Neural cell (in vitro differentiated cells): ENCODE results near the gene TXNDC2. TPM values are rescaled to one million over a fixed set of nuclear protein-coding genes. Genes with fewer than 3 reads are reported as not detected.

Experiments
- H2AFZ ChIP-seq: fragments of 200-600, 300-800 bp; sonication (generic), shearing (Covaris generic); 2 replicates; pipeline ENCODE4 v1.6.0; 2014; ENCODE audit warnings: low read depth, mild to moderate bottlenecking, antibody characterized with exemption, low read length, moderate library complexity
- H3F3A ChIP-seq: fragments of 200-600 bp; shearing (Covaris generic); 2 replicates; pipeline ENCODE4 v1.6.1; 2016; ENCODE audit warnings: mild to moderate bottlenecking, moderate library complexity, mixed read lengths, antibody characterized with exemption, low read length; ENCODE audit not compliant: insufficient read depth, poor library complexity, severe bottlenecking
- H3K27ac ChIP-seq: fragments of 200-600, 300-800 bp; sonication (generic), shearing (Covaris generic); 2 replicates; pipeline ENCODE4 v1.5.1; 2014; ENCODE audit warnings: mild to moderate bottlenecking, low read length, moderate library complexity
- H3K27me3 ChIP-seq: fragments of 300-800, 200-600 bp; sonication (generic), shearing (Covaris generic); 2 replicates; pipeline ENCODE4 v1.6.0; 2014; ENCODE audit warnings: mild to moderate bottlenecking, low read depth, low read length, moderate library complexity; ENCODE audit not compliant: insufficient read depth
- H3K36me3 ChIP-seq: fragments of 300-800, 200-600 bp; sonication (generic), shearing (Covaris generic); 2 replicates; pipeline ENCODE4 v1.5.1; 2014; ENCODE audit warnings: mild to moderate bottlenecking, antibody characterized with exemption, low read length, moderate library complexity; ENCODE audit not compliant: insufficient read depth
- H3K4me2 ChIP-seq: fragments of 300-800, 200-600 bp; sonication (generic), shearing (Covaris generic); 2 replicates; pipeline ENCODE4 v1.6.0; 2014; ENCODE audit warnings: mild to moderate bottlenecking, low read length
- H3K4me3 ChIP-seq: fragments of 300-800, 200-600 bp; sonication (generic), shearing (Covaris generic); 2 replicates; pipeline ENCODE4 v1.5.1; 2014; ENCODE audit warnings: mild to moderate bottlenecking, low read length, moderate library complexity
- H3K79me2 ChIP-seq: fragments of 200-600 bp; shearing (Covaris generic); replicated peaks from 2 replicates; pipeline ENCODE4 v1.6.0; 2014; ENCODE audit warnings: mild to moderate bottlenecking, low read length, moderate library complexity; ENCODE audit not compliant: insufficient read depth
- H3K9ac ChIP-seq: fragments of 300-800, 200-600 bp; sonication (generic), shearing (Covaris generic); 2 replicates; pipeline ENCODE4 v1.6.1; 2016; ENCODE audit warnings: mild to moderate bottlenecking, low read length, mixed read lengths
- H3K9me2 ChIP-seq: fragments of 200-600 bp; shearing (Covaris generic); 2 replicates; pipeline ENCODE4 v1.6.1; 2016; ENCODE audit warnings: mild to moderate bottlenecking, low read length, mixed read lengths; ENCODE audit not compliant: insufficient read depth
- H3K9me3 ChIP-seq: fragments of 200-600, 300-800 bp; sonication (generic), shearing (Covaris generic); 2 replicates; pipeline ENCODE4 v1.6.1; 2016; ENCODE audit warnings: mild to moderate bottlenecking, mixed run types, low read length, moderate library complexity, mixed read lengths
- H4K20me1 ChIP-seq: fragments of 200-600 bp; shearing (Covaris generic); 2 replicates; pipeline ENCODE4 v1.6.1; 2016; ENCODE audit warnings: mild to moderate bottlenecking, mixed run types; ENCODE audit not compliant: insufficient read depth
- EP300 ChIP-seq: fragments of 450-650 bp; conservative IDR thresholded peaks from 2 replicates; pipeline ENCODE4 v1.6.1; 2014; ENCODE audit warnings: antibody characterized with exemption, mild to moderate bottlenecking, moderate library complexity; ENCODE audit not compliant: poor library complexity, severe bottlenecking
- EZH2 ChIP-seq: fragments of 200-600, 300-800 bp; shearing (Covaris generic), sonication (generic); IDR thresholded peaks from 2 replicates; pipeline ENCODE4 v1.6.1; 2014; ENCODE audit warnings: antibody characterized with exemption, low read length, borderline replicate concordance, mild to moderate bottlenecking; ENCODE audit not compliant: insufficient read depth, poor library complexity, severe bottlenecking
- MXI1 ChIP-seq: fragments of 450-650 bp; conservative IDR thresholded peaks from 2 replicates; pipeline ENCODE4 v1.6.1; 2014; ENCODE audit warnings: antibody characterized with exemption, mild to moderate bottlenecking; ENCODE audit not compliant: poor library complexity, severe bottlenecking
- POLR2AphosphoS5 ChIP-seq: IDR thresholded peaks from 2 replicates; pipeline ENCODE4 v1.6.1; 2012
- RAD21 ChIP-seq: fragments of 450-650 bp; conservative IDR thresholded peaks from 2 replicates; pipeline ENCODE4 v1.6.1; 2014; ENCODE audit warnings: antibody characterized with exemption, mild to moderate bottlenecking, moderate library complexity
- SMC3 ChIP-seq: fragments of 450-650 bp; conservative IDR thresholded peaks from 2 replicates; pipeline ENCODE4 v1.6.1; 2014; ENCODE audit warnings: antibody characterized with exemption, mild to moderate bottlenecking, moderate library complexity; ENCODE audit not compliant: poor library complexity
- polyA plus RNA-seq: library from polyadenylated mRNA; depleted of rRNA; stranded (reverse); fragments of >200 nt; gene quantifications from 2 replicates; pipeline ENCODE4 v1.2.3, GENCODE V29; 2014
- TF ChIP-seq, protein P1 (sequence below): IDR thresholded peaks from 2 replicates; pipeline ENCODE4 v1.6.1; 2012; ENCODE audit warnings: borderline replicate concordance
- TF ChIP-seq, protein P2 (sequence below): fragments of 450-650 bp; IDR thresholded peaks from 2 replicates; pipeline ENCODE4 v1.5.1; 2014; ENCODE audit warnings: antibody characterized with exemption, mild to moderate bottlenecking, moderate library complexity; ENCODE audit not compliant: poor library complexity, severe bottlenecking

Gene TXNDC2
- polyA plus RNA-seq, 1 donor from 2014 or later = 0.41 TPM

DNA sequence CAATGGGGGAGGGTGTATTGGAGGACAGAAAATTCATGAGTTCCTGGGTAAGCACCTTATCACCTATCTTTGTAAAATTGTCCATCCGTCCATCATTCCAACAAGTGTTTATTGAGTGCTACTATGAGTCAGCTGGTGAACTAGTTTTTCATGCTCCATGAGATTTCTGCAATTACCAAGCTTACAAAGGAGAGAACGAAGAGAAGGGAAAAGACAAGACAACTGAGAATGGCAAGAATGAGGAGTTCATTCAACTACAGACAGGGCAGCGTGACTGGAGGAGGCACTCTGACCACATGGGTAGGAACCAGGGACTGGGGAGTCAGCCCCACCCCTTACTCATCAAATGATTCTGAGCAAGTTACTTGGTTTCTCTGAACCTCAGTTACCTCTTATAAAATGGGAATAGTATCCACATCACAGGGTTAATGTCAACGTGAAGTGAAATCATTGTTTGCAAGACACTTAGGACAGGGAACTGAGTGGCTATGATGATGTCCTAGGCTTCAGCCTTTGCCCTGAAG, 18.6 kb upstream of the TXNDC2 start:
- Histone ChIP-seq H3K9me3 (no peaks in the 10 kb centered on the region), H3K36me3 (no peaks in the 10 kb centered on the region), H3K4me2 (no peak overlapping the region), H2AFZ (no peak overlapping the region), H3K9me2 (no peaks in the 10 kb centered on the region), H3K79me2 (no peaks in the 10 kb centered on the region), H3K9ac (no peak overlapping the region), H4K20me1 (no peaks in the 10 kb centered on the region), H3F3A (no peaks in the 10 kb centered on the region), H3K27ac (no peak overlapping the region), H3K27me3 (no peaks in the 10 kb centered on the region), H3K4me3 (no peak overlapping the region)
- TF ChIP-seq MXI1 (no peak), EP300 (no peak), POLR2AphosphoS5 (no peak), RAD21 (no peak)
- TF ChIP-seq, protein P1, sequence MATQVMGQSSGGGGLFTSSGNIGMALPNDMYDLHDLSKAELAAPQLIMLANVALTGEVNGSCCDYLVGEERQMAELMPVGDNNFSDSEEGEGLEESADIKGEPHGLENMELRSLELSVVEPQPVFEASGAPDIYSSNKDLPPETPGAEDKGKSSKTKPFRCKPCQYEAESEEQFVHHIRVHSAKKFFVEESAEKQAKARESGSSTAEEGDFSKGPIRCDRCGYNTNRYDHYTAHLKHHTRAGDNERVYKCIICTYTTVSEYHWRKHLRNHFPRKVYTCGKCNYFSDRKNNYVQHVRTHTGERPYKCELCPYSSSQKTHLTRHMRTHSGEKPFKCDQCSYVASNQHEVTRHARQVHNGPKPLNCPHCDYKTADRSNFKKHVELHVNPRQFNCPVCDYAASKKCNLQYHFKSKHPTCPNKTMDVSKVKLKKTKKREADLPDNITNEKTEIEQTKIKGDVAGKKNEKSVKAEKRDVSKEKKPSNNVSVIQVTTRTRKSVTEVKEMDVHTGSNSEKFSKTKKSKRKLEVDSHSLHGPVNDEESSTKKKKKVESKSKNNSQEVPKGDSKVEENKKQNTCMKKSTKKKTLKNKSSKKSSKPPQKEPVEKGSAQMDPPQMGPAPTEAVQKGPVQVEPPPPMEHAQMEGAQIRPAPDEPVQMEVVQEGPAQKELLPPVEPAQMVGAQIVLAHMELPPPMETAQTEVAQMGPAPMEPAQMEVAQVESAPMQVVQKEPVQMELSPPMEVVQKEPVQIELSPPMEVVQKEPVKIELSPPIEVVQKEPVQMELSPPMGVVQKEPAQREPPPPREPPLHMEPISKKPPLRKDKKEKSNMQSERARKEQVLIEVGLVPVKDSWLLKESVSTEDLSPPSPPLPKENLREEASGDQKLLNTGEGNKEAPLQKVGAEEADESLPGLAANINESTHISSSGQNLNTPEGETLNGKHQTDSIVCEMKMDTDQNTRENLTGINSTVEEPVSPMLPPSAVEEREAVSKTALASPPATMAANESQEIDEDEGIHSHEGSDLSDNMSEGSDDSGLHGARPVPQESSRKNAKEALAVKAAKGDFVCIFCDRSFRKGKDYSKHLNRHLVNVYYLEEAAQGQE = no peak

DNA sequence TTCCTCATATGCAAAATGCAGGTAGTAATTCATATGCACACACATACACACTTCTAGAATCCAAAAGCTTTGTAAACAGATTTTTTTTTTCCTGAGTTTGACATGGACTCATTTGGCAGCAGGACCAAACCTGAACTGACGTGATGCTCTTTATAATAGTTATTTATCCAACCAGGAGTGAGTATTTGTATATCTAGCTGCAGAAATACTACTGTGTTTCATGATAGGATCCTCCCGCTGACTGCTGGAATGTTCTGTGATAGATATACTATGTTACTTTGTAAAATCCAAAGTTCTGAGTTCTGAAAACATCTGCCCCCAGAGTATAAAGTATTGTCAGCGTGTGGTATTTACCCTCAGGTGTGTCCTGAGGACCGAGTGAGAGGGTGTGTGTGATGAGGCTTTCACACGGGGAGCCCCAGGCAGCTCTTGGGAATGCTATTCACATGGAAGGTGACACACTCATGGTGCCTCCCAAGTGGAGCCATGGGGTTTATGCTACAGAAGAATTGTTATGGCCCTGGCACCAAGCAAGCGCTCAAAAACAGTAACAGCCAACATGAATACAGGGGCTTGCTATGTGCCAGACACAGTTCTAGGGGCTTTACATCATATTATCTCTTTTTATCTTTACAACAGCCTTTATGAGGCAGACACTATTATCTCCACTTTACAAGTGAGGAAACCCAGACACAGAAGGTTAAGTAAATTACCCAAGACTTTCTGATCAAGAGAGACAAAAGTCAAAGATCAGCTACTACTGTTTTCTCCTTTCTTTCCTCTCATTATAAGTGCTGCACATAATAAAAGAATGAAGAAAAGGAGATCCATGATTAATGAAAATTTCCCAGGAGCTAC, 16.7 kb upstream of the TXNDC2 start:
- H3K36me3 ChIP-seq = no peaks in the 10 kb centered on the region
- H3K4me3 ChIP-seq = no peak overlapping the region
- no peaks in the 10 kb centered on the region for H3K9me2 ChIP-seq
- no peak overlapping the region for H2AFZ ChIP-seq
- H3K4me2 ChIP-seq = no peak overlapping the region
- no peak for TF ChIP-seq POLR2AphosphoS5
- no peak for TF ChIP-seq SMC3
- no peak for TF ChIP-seq EP300
- TF ChIP-seq EZH2 = no peak
- TF ChIP-seq RAD21 = no peak
- no peak for TF ChIP-seq MXI1
- TF ChIP-seq, protein P2, sequence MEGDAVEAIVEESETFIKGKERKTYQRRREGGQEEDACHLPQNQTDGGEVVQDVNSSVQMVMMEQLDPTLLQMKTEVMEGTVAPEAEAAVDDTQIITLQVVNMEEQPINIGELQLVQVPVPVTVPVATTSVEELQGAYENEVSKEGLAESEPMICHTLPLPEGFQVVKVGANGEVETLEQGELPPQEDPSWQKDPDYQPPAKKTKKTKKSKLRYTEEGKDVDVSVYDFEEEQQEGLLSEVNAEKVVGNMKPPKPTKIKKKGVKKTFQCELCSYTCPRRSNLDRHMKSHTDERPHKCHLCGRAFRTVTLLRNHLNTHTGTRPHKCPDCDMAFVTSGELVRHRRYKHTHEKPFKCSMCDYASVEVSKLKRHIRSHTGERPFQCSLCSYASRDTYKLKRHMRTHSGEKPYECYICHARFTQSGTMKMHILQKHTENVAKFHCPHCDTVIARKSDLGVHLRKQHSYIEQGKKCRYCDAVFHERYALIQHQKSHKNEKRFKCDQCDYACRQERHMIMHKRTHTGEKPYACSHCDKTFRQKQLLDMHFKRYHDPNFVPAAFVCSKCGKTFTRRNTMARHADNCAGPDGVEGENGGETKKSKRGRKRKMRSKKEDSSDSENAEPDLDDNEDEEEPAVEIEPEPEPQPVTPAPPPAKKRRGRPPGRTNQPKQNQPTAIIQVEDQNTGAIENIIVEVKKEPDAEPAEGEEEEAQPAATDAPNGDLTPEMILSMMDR = no peak
- no peak overlapping the region for H3K27ac ChIP-seq
- no peaks in the 10 kb centered on the region for H3F3A ChIP-seq
- no peak overlapping the region for H3K9ac ChIP-seq
- H3K27me3 ChIP-seq = no peaks in the 10 kb centered on the region
- H3K9me3 ChIP-seq = no peaks in the 10 kb centered on the region
- no peaks in the 10 kb centered on the region for H3K79me2 ChIP-seq
- no peaks in the 10 kb centered on the region for H4K20me1 ChIP-seq
